Measurements from ENCODE around the gene PRDM2.

The PRDM2 gene

GRCh38 chr1:13733711-13734110 is 33.7 kb downstream of the PRDM2 start:
- no peak for DNase-seq

DNA sequence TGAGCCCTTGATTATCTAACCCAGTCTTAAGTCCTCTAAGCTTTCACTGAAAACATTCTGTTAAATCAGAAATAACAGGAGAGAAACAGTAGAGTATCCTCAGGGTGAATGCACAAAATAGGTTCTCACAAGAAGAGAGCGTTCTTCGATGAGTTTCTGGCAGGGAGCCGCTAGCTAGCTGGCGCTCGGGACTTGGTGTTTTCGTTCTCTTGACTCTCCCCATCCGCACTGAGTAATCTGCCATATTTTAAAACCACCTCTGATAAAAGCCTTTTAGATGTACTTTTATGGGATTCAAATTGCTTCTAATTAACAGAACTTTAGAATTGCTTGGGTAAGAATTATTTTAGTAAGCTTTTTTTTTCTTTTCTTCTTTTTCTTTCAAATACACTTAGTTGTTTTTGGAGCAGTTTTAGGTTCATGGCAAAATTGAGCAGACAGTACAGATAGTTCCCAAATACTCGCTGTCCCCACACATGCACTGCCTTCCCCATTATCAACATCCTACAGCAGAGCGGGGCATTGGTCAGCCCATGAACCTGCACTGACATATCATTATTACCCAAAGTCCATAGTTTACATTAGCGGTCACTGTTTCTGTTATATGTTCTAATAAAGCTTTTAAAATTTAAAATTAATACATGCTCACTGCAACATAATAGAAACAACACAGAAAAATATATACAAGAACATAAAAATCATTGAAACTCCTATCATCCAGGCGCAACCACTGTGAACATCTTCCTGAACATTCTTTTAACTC is 35.4 kb downstream of the PRDM2 start:
- no peak for DNase-seq

- DNase-seq = no peak
These were observed 37.4 kb downstream of the PRDM2 start for GRCh38 chr1:13737398-13737797.

GRCh38 chr1:13746342-13746741 is 46.4 kb downstream of the PRDM2 start:
- no peak for DNase-seq

DNA sequence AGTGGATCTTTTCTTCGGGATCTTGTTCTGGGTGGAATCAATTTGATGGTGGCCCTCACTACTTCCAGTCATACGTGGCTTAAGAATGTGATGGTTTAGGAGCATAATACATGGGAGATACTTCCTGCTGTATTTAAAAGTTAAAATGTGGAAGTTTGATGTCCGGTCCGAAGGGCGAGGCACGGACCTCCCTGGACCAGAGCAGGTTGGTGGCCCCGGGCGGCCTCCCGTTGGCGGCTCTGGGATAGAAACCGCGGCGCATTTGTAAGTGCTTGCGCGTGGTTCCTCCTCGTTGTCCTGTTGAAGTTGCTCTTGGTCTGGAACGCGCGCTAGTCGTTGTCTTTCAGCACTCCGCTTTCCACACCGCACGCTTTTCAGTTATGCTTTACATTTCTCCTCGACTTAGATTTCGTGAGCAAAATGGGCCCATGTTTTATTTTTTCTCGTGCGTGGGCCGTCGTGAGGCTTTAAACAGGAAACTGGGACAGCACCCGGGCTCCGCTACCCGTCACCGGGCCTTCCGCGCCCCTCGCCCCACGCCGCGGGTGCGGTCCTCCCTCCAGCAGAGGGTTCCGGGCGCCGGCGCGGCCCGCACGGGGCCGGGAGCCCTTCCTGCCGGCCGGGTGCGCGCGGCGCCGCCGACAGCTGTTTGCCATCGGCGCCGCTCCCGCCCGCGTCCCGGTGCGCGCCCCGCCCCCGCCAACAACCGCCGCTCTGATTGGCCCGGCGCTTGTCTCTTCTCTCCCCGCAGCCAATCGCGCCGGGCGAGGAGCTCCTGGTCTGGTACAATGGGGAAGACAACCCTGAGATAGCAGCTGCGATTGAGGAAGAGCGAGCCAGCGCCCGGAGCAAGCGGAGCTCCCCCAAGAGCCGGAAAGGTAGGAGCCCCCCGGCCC is 48.9 kb downstream of the PRDM2 start:
- peak; percentile 96 for DNase-seq

GRCh38 chr1:13749543-13750341 is 49.8 kb downstream of the PRDM2 start:
- peak; percentile 78 for DNase-seq

DNA sequence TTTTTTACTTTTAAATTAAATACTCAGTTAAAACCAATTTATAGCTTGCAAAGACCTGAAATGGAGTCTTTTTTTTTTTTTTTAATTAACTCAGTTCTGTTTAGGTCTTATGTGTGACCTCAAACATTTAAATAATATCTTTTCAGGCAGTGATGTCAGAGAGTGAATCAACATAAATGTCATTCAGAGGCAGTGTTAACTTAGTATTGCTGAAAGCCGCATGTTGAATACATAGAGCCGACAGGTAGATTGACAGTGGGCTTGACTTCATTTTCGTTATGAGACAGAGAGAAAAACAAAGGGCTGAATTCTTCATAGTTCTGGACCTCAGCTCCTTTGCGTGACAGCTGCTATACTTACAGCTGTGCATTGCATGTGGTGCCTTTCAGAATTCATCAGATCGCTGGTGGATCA is 51.5 kb downstream of the PRDM2 start:
- DNase-seq = no peak

GRCh38 chr1:13751985-13752384 is 52.0 kb downstream of the PRDM2 start:
- no peak for DNase-seq

GRCh38 chr1:13752852-13753251 is 52.9 kb downstream of the PRDM2 start:
- DNase-seq = no peak

DNA sequence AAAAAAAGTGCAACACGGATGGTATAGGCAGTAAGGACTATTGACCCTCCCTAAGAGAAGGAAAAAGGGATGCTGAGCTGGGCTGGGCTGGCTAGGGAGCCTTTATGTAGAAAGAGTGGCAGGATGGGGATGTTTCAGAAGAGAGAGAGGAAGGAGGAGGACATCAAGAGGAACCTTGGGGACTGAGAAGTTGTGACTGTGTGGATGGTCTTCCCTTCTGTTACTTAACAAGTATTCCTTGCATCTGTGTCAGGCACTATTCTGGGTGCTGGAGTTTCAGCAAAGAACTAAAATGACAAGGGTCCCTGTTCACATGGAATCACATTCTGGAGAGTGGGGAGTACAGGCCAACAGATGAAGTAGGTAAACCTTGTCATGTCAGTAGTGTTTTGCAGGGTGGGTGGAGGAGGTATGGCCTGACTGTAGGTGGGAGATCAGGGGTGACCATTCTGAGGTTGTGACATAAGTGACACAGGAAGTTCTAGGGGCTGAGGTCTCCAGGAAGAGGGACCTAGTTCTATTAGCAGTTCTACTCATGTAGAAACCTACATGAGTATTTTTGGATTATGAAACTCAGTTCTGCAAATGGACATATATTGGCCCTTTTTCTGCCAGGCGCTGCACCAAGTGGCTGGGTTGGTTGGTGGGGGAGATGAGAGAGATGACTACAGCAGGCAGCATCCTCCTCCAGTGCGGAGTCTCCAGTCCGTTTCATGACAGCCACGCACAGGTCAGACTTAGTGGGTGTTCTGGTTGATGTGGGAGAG is 53.8 kb downstream of the PRDM2 start:
- no peak for DNase-seq

GRCh38 chr1:13754510-13755103 is 54.6 kb downstream of the PRDM2 start:
- DNase-seq = no peak

DNA sequence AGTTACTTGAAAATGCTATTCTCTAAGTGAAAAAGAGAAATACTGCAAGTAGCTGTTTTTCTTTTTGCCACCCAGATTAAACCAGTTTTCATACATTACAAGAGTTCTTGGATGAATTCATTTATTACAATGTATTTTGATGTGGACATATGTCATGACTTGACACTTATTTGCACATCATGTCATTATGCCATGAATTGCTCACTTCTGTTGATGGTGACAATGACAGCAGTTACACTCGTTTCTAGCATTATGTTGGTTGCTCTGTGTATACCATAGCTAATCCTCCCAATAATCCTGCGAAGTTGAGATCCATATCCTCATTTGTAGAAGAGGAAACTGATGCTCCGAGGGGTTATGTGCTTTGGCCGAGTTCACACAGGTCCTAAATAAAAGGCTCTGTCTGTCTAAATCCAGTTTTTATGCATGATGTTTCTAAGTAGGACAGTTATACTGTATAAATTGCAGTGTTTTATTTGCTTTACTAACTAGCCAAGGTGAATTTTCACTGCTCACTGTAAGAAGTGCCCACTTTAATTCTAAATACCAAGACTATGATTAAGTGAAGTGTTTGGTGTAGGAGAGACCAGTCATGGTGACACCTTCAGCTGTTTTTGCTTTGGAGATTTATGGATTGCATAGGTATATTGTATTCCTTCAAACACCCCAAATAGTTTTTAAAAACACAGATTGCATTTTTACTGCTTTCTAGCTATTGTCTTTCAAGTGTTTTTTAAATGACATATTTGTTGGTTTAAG is 56.7 kb downstream of the PRDM2 start:
- DNase-seq = no peak

- no peak for DNase-seq
These were observed 57.7 kb downstream of the PRDM2 start for GRCh38 chr1:13757693-13758092.

- DNase-seq = no peak
These were observed 59.1 kb downstream of the PRDM2 start for GRCh38 chr1:13759072-13759471.

DNA sequence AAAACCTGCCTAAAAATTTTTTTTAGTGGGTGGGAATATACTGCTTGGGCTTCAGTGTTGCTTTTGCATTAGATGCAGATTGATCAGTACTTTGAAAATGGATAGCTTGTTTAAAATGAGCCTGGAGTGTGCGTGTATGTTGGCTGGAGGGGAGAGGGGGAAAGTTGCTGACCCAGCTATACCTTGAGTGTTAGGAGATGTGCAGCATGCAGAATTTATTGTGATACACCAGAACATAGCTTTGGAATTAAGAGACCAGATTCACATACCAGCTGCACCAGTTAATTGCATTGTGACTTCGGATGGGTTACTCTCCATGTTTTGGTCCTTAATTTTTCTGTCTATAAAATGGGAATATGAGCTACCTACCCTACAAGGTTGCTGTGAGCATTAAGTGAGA is 60.4 kb downstream of the PRDM2 start:
- DNase-seq = peak; percentile 18

GRCh38 chr1:13760921-13761320 is 60.9 kb downstream of the PRDM2 start:
- DNase-seq = no peak

GRCh38 chr1:13761883-13762282 is 61.9 kb downstream of the PRDM2 start:
- DNase-seq = no peak

GRCh38 chr1:13762642-13763041 is 62.7 kb downstream of the PRDM2 start:
- DNase-seq = no peak

- DNase-seq = no peak
These were observed 63.2 kb downstream of the PRDM2 start for GRCh38 chr1:13763222-13763621.

GRCh38 chr1:13763991-13764390 is 64.0 kb downstream of the PRDM2 start:
- no peak for DNase-seq

GRCh38 chr1:13764588-13765332 is 64.8 kb downstream of the PRDM2 start:
- DNase-seq = no peak
